GM12874 (cell line): ENCODE results near the gene GADD45A.

Experiments
- TF ChIP-seq, protein P1 (sequence below): IDR thresholded peaks from 2 replicates; pipeline ENCODE4 v1.5.1; 2011; ENCODE audit warnings: low read depth, mild to moderate bottlenecking, control low read depth, low read length, moderate library complexity; ENCODE audit not compliant: insufficient read depth

The GADD45A gene

DNA sequence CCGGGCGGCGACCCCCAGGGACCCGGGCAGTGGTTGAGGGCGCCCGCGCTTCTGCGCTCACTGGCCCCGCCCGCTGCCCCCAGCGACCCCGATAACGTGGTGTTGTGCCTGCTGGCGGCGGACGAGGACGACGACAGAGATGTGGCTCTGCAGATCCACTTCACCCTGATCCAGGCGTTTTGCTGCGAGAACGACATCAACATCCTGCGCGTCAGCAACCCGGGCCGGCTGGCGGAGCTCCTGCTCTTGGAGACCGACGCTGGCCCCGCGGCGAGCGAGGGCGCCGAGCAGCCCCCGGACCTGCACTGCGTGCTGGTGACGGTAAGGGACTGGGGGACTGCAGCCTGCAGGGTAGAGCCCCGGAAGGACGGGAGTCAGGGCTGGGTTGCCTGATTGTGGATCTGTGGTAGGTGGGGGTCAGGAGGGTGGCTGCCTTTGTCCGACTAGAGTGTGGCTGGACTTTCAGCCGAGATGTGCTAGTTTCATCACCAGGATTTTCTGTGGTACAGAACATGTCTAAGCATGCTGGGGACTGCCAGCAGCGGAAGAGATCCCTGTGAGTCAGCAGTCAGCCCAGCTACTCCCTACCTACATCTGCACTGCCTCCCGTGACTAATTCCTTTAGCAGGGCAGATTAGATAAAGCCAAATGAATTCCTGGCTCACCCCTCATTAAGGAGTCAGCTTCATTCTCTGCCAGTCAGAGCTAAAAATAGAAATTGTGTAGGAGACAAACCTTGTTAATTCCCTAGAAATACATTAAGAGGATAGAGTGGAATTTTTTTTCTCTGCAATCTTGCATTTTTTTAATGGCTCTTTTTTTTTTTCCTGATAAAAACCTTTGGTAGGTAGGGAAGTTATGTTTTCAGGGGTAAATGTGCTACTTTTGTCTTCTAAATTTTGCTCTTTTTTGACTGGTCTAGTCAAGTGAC is 1.5 kb downstream of the GADD45A start:
- TF ChIP-seq, protein P1, sequence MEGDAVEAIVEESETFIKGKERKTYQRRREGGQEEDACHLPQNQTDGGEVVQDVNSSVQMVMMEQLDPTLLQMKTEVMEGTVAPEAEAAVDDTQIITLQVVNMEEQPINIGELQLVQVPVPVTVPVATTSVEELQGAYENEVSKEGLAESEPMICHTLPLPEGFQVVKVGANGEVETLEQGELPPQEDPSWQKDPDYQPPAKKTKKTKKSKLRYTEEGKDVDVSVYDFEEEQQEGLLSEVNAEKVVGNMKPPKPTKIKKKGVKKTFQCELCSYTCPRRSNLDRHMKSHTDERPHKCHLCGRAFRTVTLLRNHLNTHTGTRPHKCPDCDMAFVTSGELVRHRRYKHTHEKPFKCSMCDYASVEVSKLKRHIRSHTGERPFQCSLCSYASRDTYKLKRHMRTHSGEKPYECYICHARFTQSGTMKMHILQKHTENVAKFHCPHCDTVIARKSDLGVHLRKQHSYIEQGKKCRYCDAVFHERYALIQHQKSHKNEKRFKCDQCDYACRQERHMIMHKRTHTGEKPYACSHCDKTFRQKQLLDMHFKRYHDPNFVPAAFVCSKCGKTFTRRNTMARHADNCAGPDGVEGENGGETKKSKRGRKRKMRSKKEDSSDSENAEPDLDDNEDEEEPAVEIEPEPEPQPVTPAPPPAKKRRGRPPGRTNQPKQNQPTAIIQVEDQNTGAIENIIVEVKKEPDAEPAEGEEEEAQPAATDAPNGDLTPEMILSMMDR, result no peak

DNA sequence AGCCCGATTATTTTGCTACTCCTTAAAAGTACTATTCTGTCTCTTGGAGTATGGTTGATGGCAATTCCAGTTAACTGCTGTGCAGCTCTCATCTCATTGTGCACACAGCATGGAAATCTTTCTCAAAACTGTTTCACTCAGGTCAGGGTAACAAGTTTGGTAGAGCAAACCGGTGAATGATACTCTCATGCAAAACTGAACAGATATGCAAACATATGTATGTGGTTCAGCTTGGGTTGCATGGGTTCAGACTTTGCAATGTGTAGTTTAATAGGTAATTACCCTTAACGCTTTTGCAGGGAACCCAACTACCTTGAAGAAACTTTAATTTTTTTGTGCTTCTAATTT is 2.2 kb downstream of the GADD45A start:
- TF ChIP-seq, protein P1, result no peak

DNA sequence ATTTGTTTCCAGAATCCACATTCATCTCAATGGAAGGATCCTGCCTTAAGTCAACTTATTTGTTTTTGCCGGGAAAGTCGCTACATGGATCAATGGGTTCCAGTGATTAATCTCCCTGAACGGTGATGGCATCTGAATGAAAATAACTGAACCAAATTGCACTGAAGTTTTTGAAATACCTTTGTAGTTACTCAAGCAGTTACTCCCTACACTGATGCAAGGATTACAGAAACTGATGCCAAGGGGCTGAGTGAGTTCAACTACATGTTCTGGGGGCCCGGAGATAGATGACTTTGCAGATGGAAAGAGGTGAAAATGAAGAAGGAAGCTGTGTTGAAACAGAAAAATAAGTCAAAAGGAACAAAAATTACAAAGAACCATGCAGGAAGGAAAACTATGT is 2.6 kb downstream of the GADD45A start:
- TF ChIP-seq, protein P1, result no peak

DNA sequence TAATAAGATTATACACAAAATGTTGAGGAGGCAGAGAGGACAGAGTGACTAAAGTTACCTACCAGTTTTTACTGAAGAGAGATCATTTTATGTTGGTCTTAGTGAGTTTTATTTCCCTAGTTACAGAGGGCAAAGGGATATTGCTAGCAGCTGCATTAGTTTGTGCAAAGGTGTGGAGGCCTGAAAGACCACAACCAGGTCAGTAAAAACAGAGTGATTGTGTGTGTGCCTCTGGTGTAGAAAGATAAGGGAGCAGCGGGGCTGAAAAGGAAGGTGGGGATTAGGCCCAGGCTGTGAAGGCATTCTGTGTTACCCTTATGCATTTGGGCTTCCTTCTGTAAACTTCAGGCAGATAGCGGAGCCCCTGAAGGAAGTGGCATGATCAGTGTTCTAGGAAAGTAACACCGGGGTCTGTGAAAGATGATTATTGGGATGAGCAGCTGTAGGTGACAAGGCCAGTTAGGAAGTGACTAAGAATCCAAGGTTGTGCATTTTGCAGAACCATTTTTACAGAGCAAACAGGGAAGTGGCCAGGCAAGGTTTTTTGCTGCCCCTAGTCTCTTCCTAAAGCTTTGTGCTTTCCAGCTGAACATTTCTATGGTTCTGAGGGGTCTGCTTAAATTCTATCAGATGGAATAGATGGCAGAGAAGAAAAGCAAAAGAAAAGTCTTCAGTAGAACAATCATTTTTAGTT is 3.7 kb downstream of the GADD45A start:
- TF ChIP-seq, protein P1, result no peak

DNA sequence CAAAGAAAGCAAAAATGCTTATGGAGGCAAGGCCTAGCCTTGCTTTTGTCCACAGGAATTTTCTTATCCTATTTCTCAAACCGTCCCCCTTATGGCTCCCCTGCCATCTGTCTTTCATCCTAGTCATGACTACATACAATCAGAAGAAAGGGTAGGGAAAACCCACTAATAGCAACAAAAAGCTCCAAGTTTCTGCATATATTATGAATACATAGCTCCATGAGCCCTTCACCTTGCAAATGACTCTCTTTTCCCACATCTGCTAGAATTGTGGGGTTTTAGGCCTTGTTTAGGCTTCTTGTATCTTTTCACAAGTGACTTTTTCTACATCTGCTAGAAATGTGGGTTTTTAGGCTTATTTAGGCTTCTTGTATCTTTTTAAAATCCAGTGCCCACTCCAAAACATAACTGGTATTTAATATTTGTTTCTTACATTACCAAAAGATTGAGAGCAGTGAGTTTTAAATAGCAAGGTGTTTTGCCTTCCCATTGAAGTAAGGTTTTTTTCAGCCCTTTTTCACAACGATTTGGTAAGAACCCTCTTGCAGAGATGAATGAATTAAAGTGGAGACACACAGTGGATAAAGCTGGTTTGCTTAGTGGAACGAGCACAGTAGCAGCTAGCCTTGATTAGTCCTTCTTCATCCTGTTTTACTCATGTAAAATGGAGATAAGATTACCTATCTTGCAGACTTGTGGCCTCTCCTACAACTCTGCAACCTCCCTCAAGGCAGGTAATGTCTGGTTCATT is 4.4 kb downstream of the GADD45A start:
- TF ChIP-seq, protein P1, result no peak

DNA sequence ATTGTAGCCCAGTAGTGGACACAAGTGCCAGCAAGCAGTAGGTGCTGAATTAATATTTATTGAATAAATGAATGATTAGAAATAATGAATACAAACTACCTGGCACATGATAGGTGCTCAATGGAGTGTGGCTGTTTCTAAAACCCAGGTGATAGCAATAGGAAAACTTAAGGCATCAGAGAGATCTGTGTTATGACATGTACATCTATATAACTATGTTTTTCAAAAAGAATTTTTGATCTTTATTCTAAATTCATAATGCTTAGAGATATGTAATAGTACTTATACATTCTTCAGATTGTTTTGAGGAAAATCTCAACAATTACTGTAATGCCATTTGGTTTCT is 5.0 kb downstream of the GADD45A start:
- TF ChIP-seq, protein P1, result no peak

DNA sequence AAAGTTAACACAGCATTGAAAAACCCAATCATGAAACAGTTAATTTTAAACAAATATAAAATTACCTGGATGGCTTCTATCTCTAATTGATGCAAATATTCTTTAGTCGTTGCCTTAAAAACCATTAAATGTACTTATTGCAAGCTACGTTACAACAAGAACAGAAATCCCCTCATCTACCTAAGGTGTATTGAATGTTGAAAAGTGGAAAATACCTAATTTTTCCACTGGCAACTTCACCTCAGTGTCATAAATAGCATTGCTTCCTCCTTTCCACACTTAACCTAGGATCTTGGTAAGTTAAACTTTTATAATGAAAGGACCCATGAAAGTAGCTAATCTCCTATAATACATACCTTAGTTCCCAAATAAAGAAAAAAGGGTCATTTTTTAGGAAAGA is 5.4 kb downstream of the GADD45A start:
- TF ChIP-seq, protein P1, result no peak
